Measurements from ENCODE around the gene MARVELD3. TPM values are rescaled to one million over a fixed set of nuclear protein-coding genes. Genes with fewer than 3 reads are reported as not detected.

The MARVELD3 gene
- total RNA-seq, 4 donors from 2014 or later, result not detected

- no peak for TF ChIP-seq CTCF (IDR thresholded peaks at IDR 0.05; ENCODE audit: low read depth)
Observed at GRCh38 chr16:71669926-71670536, 44.0 kb downstream of the MARVELD3 start.

- no peak for TF ChIP-seq CTCF (IDR thresholded peaks at IDR 0.05; ENCODE audit: low read depth)
Observed at GRCh38 chr16:71670537-71670936, 44.6 kb downstream of the MARVELD3 start.

- no peak for TF ChIP-seq CTCF (IDR thresholded peaks at IDR 0.05; ENCODE audit: low read depth)
Observed at GRCh38 chr16:71671165-71671564, 45.2 kb downstream of the MARVELD3 start.

GRCh38 chr16:71672125-71672524 is 46.1 kb downstream of the MARVELD3 start:
- no peak for TF ChIP-seq CTCF (IDR thresholded peaks at IDR 0.05; ENCODE audit: low read depth)

GRCh38 chr16:71672803-71673581 is 47.0 kb downstream of the MARVELD3 start:
- no peak for TF ChIP-seq CTCF (IDR thresholded peaks at IDR 0.05; ENCODE audit: low read depth)

- TF ChIP-seq CTCF (IDR thresholded peaks at IDR 0.05; ENCODE audit: low read depth), result no peak
Observed at GRCh38 chr16:71673582-71673973, 47.6 kb downstream of the MARVELD3 start.

GRCh38 chr16:71674229-71674628 is 48.2 kb downstream of the MARVELD3 start:
- TF ChIP-seq CTCF (IDR thresholded peaks at IDR 0.05; ENCODE audit: low read depth), result no peak

Data from subcutaneous adipose tissue (tissue), 4 donors.